GM12878 (cell line): Measurements from ENCODE around the gene CTSF. TPM values are rescaled to one million over a fixed set of nuclear protein-coding genes. Genes with fewer than 3 reads are reported as not detected.

ENCODE experiments used
- ASH2L ChIP-seq: fragments of 300-600, 200-600 bp; sonication (generic); IDR thresholded peaks from 2 replicates; pipeline ENCODE4 v1.6.1; 2017; ENCODE audit warnings: low read depth, mild to moderate bottlenecking, borderline replicate concordance
- BACH1 ChIP-seq: fragments of 450-650 bp; IDR thresholded peaks from 2 replicates; pipeline ENCODE4 v1.6.1; 2017; ENCODE audit warnings: mild to moderate bottlenecking, borderline replicate concordance
- CBFB ChIP-seq: IDR thresholded peaks from 2 replicates; pipeline ENCODE4 v1.6.1; 2016; ENCODE audit warnings: antibody characterized with exemption, low read depth
- IKZF2 ChIP-seq, 2 experiments: fragments of 450-650 bp; IDR thresholded peaks; 2 replicates each; pipeline ENCODE4 v1.6.1; 2017; ENCODE audit warnings: mild to moderate bottlenecking in 2 of 2, moderate library complexity in 2 of 2
- MYC ChIP-seq: IDR thresholded peaks from 2 replicates; pipeline ENCODE4 v1.6.1; 2011; ENCODE audit warnings: mild to moderate bottlenecking, low read length, moderate library complexity, inconsistent platforms; ENCODE audit not compliant: insufficient read depth, insufficient replicate concordance, insufficient read length, severe bottlenecking
- NR2C1 ChIP-seq: fragments of 450-650 bp; IDR thresholded peaks from 2 replicates; pipeline ENCODE4 v1.6.1; 2017; ENCODE audit warnings: antibody characterized with exemption, mild to moderate bottlenecking, moderate library complexity
- NRF1 ChIP-seq: conservative IDR thresholded peaks from 2 replicates; pipeline ENCODE4 v1.6.1; 2011; ENCODE audit warnings: mild to moderate bottlenecking, low read depth, low read length, improper control_type of control experiment
- PML ChIP-seq: IDR thresholded peaks from 2 replicates; pipeline ENCODE4 v1.6.1; 2012; ENCODE audit warnings: low read length, inconsistent platforms
- SMAD1 ChIP-seq: fragments of 450-650 bp; IDR thresholded peaks from 2 replicates; pipeline ENCODE4 v1.6.1; 2018; ENCODE audit warnings: mild to moderate bottlenecking, low read depth; ENCODE audit not compliant: partially characterized antibody
- STAT3 ChIP-seq: IDR thresholded peaks from 2 replicates; pipeline ENCODE4 v1.6.1; 2011; ENCODE audit warnings: low read depth, low read length, improper control_type of control experiment
- ZNF622 ChIP-seq: fragments of 450-650 bp; IDR thresholded peaks from 2 replicates; pipeline ENCODE4 v1.6.1; 2017; ENCODE audit warnings: mild to moderate bottlenecking, inconsistent platforms
- polyA plus RNA-seq, 11 experiments: library from polyadenylated mRNA; depleted of rRNA in 4 of 11; unstranded in 6 of 11; stranded (reverse) in 5 of 11; fragments of >200 nt; fragmentation: Nextera tagmentation in 4 of 11; fragmentation: Illumina TruSeq in 1 of 11; extraction: Ambion mirVana in 4 of 11; extraction: Trizol in 1 of 11; gene quantifications; 1 replicate in 1 of 11; 2 replicates in 10 of 11; pipeline versions ENCODE4 v1.2.1 to v1.2.3, GENCODE V29; 2011 to 2016; ENCODE audit warnings: inconsistent platforms in 2 of 11, missing spikeins in 2 of 11, low read depth in 1 of 11
- total RNA-seq, 4 experiments: library from RNA; depleted of rRNA in 3 of 4; stranded (reverse); fragments of >200 nt in 3 of 4; fragmentation: Illumina TruSeq in 1 of 4; extraction: Trizol in 1 of 4; gene quantifications; 2 replicates each; pipeline versions ENCODE4 v1.2.1 to v1.2.3, GENCODE V29; 2013 to 2021
- TF ChIP-seq, protein P1 (sequence below): fragments of 450-650 bp; IDR thresholded peaks from 2 replicates; pipeline ENCODE4 v1.6.1; 2016; ENCODE audit warnings: mild to moderate bottlenecking

CTSF gene
- total and polyA plus RNA-seq, 10 of the 15 experiments (the other 5 are each of a cell fraction or from before 2014, with no cell fraction given) = 0.11 to 0.41 (median 0.26) TPM; not detected in 4

DNA sequence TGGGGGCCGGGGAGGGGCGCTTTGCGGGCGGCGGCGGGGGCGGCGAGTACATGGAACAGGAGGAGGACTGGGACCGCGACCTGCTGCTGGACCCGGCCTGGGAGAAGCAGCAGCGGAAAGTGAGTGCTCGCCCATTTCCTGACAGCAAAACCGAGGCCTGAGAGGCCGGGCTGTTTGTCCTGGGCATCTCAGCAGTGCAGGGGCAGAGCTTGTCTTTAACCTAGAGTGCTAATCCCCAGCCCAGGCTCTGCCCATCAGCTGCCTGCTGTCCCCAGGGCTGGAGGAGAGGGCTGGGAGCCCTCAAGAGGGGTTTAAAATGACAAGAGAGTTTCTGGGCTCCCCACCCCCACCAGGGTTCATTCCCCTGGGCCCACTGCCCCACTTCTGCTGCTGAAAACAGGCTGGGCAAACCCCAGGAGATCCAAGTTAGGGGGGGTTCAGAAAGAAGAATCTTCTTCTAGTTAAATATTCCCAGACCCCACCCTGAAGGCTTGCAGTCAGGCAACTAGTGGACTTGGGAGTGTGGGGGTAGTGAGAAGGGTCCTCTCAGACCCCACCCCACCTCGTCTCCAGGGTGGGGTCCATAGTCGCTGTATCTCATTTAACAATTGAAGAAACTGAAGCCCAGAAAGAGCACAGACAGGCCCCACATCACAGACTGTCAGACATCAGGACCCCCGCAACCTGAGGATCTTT lies 21.3 kb downstream of the CTSF start (continued):
- TF ChIP-seq NR2C1 = no peak
- TF ChIP-seq NRF1 = no peak
- no peak for TF ChIP-seq IKZF2 (IDR thresholded peaks at IDR 0.05)
- TF ChIP-seq, protein P1, sequence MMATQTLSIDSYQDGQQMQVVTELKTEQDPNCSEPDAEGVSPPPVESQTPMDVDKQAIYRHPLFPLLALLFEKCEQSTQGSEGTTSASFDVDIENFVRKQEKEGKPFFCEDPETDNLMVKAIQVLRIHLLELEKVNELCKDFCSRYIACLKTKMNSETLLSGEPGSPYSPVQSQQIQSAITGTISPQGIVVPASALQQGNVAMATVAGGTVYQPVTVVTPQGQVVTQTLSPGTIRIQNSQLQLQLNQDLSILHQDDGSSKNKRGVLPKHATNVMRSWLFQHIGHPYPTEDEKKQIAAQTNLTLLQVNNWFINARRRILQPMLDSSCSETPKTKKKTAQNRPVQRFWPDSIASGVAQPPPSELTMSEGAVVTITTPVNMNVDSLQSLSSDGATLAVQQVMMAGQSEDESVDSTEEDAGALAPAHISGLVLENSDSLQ = no peak
- no peak for TF ChIP-seq BACH1
- TF ChIP-seq PML = no peak
- no peak for TF ChIP-seq SMAD1
- no peak for TF ChIP-seq ZNF622
- no peak for TF ChIP-seq STAT3
- TF ChIP-seq ASH2L = no peak
- TF ChIP-seq CBFB = no peak
- no peak for TF ChIP-seq MYC
